Stimulated activated CD8-positive, alpha-beta memory T cell treated with anti-CD3 and anti-CD28 coated beads, Interleukin-15, amount 100 ng/mL, for 24 hours (primary cell): ENCODE results near the gene TOPBP1.

Experiments
- DNase-seq: peaks from one replicate; pipeline ENCODE4 v3.0.0-alpha.2; 2020; ENCODE audit warnings: low read depth

Gene TOPBP1

GRCh38 chr3:133607816-133608215, 53.9 kb downstream of the TOPBP1 start:
- DNase-seq = no peak

GRCh38 chr3:133606902-133607301, 54.8 kb downstream of the TOPBP1 start:
- DNase-seq = no peak

GRCh38 chr3:133606342-133606741, 55.4 kb downstream of the TOPBP1 start:
- no peak for DNase-seq

- no peak for DNase-seq
These were observed 61.1 kb downstream of the TOPBP1 start for GRCh38 chr3:133600572-133601081.

- no peak for DNase-seq
These were observed 62.5 kb downstream of the TOPBP1 start for GRCh38 chr3:133599280-133599679.

GRCh38 chr3:133598405-133598804, 63.3 kb downstream of the TOPBP1 start:
- no peak for DNase-seq

- no peak for DNase-seq
These were observed 66.4 kb downstream of the TOPBP1 start for GRCh38 chr3:133595341-133595740.

- DNase-seq = no peak
These were observed 68.5 kb downstream of the TOPBP1 start for GRCh38 chr3:133593243-133593642.

- no peak for DNase-seq
These were observed 68.9 kb downstream of the TOPBP1 start for GRCh38 chr3:133592843-133593242.

GRCh38 chr3:133591271-133591742, 70.4 kb downstream of the TOPBP1 start:
- DNase-seq = no peak

- no peak for DNase-seq
These were observed 72.2 kb downstream of the TOPBP1 start for GRCh38 chr3:133589503-133589902.

GRCh38 chr3:133588784-133589465, 72.8 kb downstream of the TOPBP1 start:
- DNase-seq = no peak

- DNase-seq = no peak
These were observed 73.7 kb downstream of the TOPBP1 start for GRCh38 chr3:133588035-133588434.

GRCh38 chr3:133583396-133583795, 78.3 kb downstream of the TOPBP1 start:
- no peak for DNase-seq

GRCh38 chr3:133578548-133579191, 83.1 kb downstream of the TOPBP1 start:
- no peak for DNase-seq

GRCh38 chr3:133576169-133576568, 85.6 kb downstream of the TOPBP1 start:
- DNase-seq = no peak

GRCh38 chr3:133575086-133575485, 86.7 kb downstream of the TOPBP1 start:
- DNase-seq = no peak

- DNase-seq = peak; percentile 44
These were observed 87.4 kb downstream of the TOPBP1 start for GRCh38 chr3:133574260-133574881.

- no peak for DNase-seq
These were observed 88.0 kb downstream of the TOPBP1 start, which contains the start of gene CDV3 for GRCh38 chr3:133573629-133574194. Gene CDV3 (plus strand): TSS chr3:133573686. CDS start chr3:133574045, 359 bp downstream.

- DNase-seq = peak; percentile 96
These were observed 88.6 kb downstream of the TOPBP1 start for GRCh38 chr3:133573054-133573628.

- no peak for DNase-seq
These were observed 89.3 kb downstream of the TOPBP1 start for GRCh38 chr3:133572158-133573053.
